ENCODE results near the gene CPA5.

DNA sequence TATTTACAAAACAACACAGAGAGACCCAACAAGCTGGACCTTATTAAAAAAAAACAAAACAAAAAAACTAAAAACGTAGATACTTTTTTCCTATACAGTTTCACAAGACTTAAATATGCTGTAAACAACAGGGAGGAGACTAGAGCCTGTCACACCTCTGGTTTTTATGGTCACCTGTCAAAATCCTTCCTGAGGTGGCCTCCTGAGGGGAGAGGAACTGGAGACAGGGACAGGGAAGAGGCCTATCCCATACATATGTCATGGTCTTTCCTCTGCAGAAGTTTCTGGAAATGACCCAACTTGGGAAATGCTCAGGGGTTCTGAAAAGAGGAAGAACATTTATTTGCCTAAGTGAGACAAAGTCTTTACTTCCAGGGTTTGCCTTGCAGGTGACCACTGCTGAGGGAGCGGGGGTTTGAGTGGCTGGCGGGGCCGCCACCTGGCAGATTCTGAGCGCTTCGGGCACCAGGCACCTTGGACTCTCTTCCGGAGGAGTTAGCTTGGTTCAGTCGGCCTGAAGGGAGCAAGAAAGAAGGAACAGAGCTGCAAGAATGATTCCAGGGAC is 54.0 kb downstream of the CPA5 start:
- TF ChIP-seq, protein P1, sequence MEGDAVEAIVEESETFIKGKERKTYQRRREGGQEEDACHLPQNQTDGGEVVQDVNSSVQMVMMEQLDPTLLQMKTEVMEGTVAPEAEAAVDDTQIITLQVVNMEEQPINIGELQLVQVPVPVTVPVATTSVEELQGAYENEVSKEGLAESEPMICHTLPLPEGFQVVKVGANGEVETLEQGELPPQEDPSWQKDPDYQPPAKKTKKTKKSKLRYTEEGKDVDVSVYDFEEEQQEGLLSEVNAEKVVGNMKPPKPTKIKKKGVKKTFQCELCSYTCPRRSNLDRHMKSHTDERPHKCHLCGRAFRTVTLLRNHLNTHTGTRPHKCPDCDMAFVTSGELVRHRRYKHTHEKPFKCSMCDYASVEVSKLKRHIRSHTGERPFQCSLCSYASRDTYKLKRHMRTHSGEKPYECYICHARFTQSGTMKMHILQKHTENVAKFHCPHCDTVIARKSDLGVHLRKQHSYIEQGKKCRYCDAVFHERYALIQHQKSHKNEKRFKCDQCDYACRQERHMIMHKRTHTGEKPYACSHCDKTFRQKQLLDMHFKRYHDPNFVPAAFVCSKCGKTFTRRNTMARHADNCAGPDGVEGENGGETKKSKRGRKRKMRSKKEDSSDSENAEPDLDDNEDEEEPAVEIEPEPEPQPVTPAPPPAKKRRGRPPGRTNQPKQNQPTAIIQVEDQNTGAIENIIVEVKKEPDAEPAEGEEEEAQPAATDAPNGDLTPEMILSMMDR (IDR thresholded peaks at IDR 0.05): no peak
- TF ChIP-seq EZH2phosphoT487 (IDR thresholded peaks at IDR 0.05): no peak
